PC-3 (cell line): ENCODE data around the gene SNRNP35.

Experiments
- CTCF ChIP-seq: fragments of 300-600 bp; sonication (generic); conservative IDR thresholded peaks from 2 replicates; pipeline ENCODE4 v1.5.1; 2017; ENCODE audit warnings: antibody characterized with exemption, low read depth, mild to moderate bottlenecking, low read length
- EZH2 ChIP-seq: fragments of 300-600 bp; sonication (generic); IDR thresholded peaks from one replicate; pipeline ENCODE4 v1.6.1; 2017; ENCODE audit warnings: antibody characterized with exemption, mild to moderate bottlenecking, low read length; ENCODE audit not compliant: unreplicated experiment
- EZH2phosphoT487 ChIP-seq: fragments of 300-600 bp; sonication (generic); IDR thresholded peaks from 2 replicates; pipeline ENCODE4 v1.6.1; 2018; ENCODE audit warnings: mild to moderate bottlenecking, antibody characterized with exemption, low read length, borderline replicate concordance

- TF ChIP-seq EZH2 (no peak), CTCF (no peak), EZH2phosphoT487 (no peak)
These were observed 7.3 kb upstream of the SNRNP35 start for GRCh38 chr12:123450636-123451035.
